DLD1 (cell line): ENCODE measurements around the gene WDR64.
"Not testable (repeated sequence)": the region's sequence is repeated elsewhere in the genome, so short reads cannot be mapped to it uniquely, and the experiment has no call there.

Experiments used
- in situ Hi-C: cut with HindIII; loops from 2 replicates; pipeline ENCODE4 v1.10.0; 2017; ENCODE audit warnings: low sequenced_read_pairs

WDR64 gene

GRCh38 chr1:241724741-241725356 is 72.8 kb downstream of the WDR64 start:
- in situ Hi-C loops, result no loop called here

GRCh38 chr1:241730031-241730430 is 78.0 kb downstream of the WDR64 start:
- in situ Hi-C loops, result no loop called here

- in situ Hi-C loops, result no loop called here
These were observed 81.8 kb downstream of the WDR64 start for GRCh38 chr1:241733899-241734298.

GRCh38 chr1:241734533-241734932 is 82.5 kb downstream of the WDR64 start:
- in situ Hi-C loops, result no loop called here

- in situ Hi-C loops, result not testable (repeated sequence)
These were observed 83.4 kb downstream of the WDR64 start for GRCh38 chr1:241735493-241735926.

GRCh38 chr1:241736387-241736786 is 84.3 kb downstream of the WDR64 start:
- in situ Hi-C loops, result no loop called here

GRCh38 chr1:241738284-241739078 is 86.4 kb downstream of the WDR64 start:
- in situ Hi-C loops, result no loop called here

DNA sequence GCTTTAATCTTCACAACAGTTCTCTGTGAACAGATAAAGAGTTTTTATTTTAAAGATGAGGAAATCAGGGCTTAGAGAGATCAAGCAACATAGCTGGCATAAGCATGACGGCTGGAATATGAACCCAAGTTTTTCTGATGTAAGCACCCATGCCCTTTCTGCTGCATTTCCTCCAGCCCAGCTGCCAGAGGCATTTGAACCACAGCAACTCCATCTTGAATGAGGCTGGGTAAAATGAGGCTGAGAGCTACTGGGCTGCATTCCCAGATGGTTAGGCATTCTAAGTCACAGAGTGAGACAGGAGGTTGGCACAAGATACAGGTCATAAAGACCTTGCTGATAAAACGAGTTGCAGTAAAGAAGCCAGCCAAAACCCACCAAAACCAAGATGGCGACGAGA is 90.0 kb downstream of the WDR64 start:
- in situ Hi-C loops, result no loop called here

- in situ Hi-C loops, result no loop called here
These were observed 92.5 kb downstream of the WDR64 start for GRCh38 chr1:241744591-241744990.

DNA sequence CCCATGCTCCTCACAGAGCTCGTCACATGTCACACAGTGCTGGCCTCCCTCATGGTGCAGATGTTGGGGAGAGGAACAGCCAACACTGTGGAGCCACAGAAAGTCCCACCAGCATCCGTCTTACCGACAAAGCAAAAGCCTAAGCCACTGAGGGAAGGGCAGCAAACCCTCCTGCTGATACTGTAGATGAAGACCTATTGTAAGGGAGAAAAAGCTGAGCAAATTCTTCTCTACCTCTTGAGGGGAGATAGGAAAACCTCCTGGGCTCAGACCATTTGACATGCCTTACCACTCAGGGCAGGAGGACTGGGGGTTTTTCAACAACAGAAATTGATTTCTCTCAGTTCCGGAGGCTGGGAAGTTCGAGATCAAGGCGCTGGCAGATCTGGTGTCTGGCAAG is 95.9 kb downstream of the WDR64 start:
- in situ Hi-C loops, result no loop called here

GRCh38 chr1:241749041-241749944 is 97.2 kb downstream of the WDR64 start:
- in situ Hi-C loops, result no loop called here

- in situ Hi-C loops, result loop anchor here (5.0 kb wide), 3 partner anchors 48 to 98 kb away; partner anchors contain the start of gene WDR64
These were observed 98.0 kb downstream of the WDR64 start for GRCh38 chr1:241749945-241750695.

DNA sequence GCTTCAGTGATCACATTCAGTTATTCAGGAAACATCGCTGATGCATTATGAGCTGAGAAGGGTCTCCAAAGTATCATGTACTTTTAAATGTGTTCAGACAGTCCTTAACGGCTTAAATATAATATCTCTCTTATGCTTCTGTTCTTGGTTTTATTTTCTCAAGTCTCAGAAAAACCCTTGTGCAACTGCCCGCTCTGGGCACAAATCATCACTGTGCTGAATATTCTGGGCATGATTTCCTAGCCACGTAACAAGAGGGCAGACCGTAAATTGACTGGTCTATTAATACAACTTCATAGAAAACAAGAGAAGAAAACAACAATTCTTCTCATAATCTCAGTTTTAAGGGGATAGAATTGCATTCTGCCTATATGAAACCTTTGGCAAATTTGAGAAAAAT is 99.4 kb downstream of the WDR64 start:
- in situ Hi-C loops, result loop anchor here (5.0 kb wide), 3 partner anchors 49 to 99 kb away; partner anchors contain the start of gene WDR64

DNA sequence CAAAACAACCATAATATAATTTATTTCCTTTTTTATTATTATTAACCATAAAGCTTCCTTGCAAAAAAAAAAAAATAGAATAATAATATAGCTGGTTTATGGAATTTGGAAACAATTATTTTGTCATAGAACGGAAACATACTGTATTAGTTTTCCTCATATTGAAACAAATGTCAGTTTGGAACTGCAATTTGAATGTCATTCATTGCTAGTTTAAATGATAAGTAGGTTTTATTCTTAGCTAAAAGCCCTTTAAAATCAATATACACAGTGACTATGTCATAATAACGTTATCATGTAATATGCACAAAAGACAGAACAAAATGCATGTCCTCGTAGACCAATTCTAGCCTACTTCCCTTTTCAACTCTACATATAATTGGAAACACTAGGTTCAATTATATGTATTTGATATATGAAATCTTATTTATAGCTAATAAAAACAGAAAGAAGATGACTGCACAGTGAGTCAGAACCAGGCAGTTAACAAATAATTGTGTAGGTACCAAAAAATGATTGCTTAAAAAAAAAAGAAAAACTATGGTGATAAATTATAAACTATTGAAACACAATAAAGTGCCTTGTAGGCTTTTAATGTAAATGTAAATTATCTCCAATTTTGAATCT is 110.7 kb downstream of the WDR64 start:
- in situ Hi-C loops, result no loop called here

DNA sequence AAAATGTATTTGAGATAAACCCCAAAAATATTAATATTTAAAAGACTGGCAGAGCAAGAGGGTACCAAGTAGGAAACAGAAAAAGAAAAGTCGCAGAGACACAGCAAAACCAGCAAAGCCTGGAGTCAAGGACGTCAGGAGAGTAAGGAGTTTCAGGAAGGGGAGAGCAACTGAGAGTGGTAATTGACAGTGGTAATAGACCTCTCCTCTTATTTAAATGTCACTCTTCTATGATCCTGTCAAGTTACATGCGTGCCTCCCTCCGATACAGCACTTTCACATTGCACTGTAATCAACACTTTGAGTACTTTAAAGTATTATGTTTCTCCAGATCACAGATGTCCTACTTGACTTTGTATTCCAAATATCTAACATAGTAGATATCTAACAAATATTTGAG is 113.3 kb downstream of the WDR64 start:
- in situ Hi-C loops, result no loop called here

DNA sequence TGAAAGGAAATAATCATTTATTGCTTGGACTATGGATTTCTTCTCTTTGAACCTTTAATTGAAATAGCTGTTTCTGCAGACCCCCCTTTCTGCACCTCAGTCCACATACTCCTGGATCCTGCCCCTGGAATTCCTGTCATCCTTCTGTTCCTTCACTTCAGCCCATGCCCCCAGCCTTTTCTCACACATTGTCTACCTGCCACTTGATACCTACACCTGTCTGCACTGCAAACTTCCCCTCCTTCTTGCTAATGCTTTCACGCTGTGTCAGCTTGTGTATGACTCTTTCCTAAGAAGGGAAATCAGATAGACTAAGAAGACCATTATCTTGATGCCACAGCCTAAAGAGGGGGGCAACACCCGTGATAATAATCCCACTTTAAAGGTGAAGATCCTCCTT is 115.7 kb downstream of the WDR64 start:
- in situ Hi-C loops, result no loop called here

GRCh38 chr1:241770115-241770514 is 118.0 kb downstream of the WDR64 start:
- in situ Hi-C loops, result no loop called here

GRCh38 chr1:241771117-241771516 is 119.0 kb downstream of the WDR64 start:
- in situ Hi-C loops, result no loop called here

- in situ Hi-C loops, result no loop called here
These were observed 120.9 kb downstream of the WDR64 start for GRCh38 chr1:241772932-241773500.

- in situ Hi-C loops, result no loop called here
These were observed 121.9 kb downstream of the WDR64 start for GRCh38 chr1:241773991-241774390.
